ENCODE data around the gene EPS8. TPM values are rescaled to one million over a fixed set of nuclear protein-coding genes. Genes with fewer than 3 reads are reported as not detected.
A peak's percentile ranks its signal among the peaks of the same experiment; 100 is the strongest.

The EPS8 gene
- polyA plus RNA-seq, 1 of the 3 experiments (the other 2 are of a cell fraction): 19.8 TPM

DNA sequence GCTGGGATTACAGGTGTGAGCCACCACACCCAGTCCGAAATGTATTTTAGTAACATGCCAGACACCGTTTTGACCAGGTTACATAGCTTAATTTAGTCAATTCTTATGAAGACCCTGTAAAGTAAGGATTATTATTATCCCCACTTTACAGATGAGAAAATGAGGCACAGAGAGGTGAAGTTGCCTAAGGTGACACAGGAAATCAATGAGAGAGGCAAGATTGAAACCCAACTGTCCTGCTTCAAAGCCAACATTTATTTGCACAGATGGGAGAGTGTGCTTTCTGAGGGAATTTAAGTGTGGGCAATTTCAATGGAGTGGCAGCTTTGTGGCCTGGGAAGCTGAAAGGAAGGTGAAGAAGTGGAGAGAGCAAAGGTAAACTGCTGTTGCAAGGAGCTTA, 19.1 kb upstream of the EPS8 start:
- DNase-seq: no peak
- H3K79me2 ChIP-seq (ENCODE audit: insufficient read depth): no peaks in the 10 kb centered on the region
- H3K9ac ChIP-seq: no peak overlapping the region
- no peak overlapping the region for H3K27ac ChIP-seq (ENCODE audit: low read depth in 2 of 2, low read length in 1 of 2)
- no peaks in the 10 kb centered on the region for H3K9me3 ChIP-seq
- H2AFZ ChIP-seq (ENCODE audit: low read depth): peak overlapping the region; percentile 48; the same call in 1 of the 2 replicates
- no peak overlapping the region for H3K4me2 ChIP-seq
- no peaks in the 10 kb centered on the region for H3F3A ChIP-seq (replicated peaks; ENCODE audit: insufficient read depth)
- no peaks in the 10 kb centered on the region for H3K4me1 ChIP-seq (ENCODE audit: control insufficient read depth in 1 of 2, insufficient read depth in 2 of 2, low read depth in 1 of 2, low read length in 1 of 2)
- ChIA-PET POLR2A (no interaction called here), CTCF (interaction anchor here (2.1 kb wide), 1 partner anchor 218 kb away, joined by 6 read pairs; no protein-coding TSS in a partner anchor)
- H3K36me3 ChIP-seq (replicated peaks in 1 of 2; ENCODE audit: control insufficient read depth in 1 of 2, insufficient read depth in 2 of 2, low read length in 1 of 2): no peaks in the 10 kb centered on the region
- H4K20me1 ChIP-seq (ENCODE audit: insufficient read depth): no peaks in the 10 kb centered on the region
- WGBS (ENCODE audit: low lambda C conversion rate): 69% methylated on average over 2 of the region's 2 CpGs
- no peaks in the 10 kb centered on the region for H3K9me2 ChIP-seq
- no peaks in the 10 kb centered on the region for H3K27me3 ChIP-seq (ENCODE audit: insufficient read depth)
- H3K4me3 ChIP-seq (ENCODE audit: low read depth in 2 of 2, low read length in 1 of 2): no peak overlapping the region
- TF ChIP-seq TCF12 (IDR thresholded peaks at IDR 0.05): no peak
- no peak for TF ChIP-seq ELF1 (IDR thresholded peaks at IDR 0.05)
- no peak for TF ChIP-seq CTCF (IDR thresholded peaks at IDR 0.05)
- TF ChIP-seq, protein P1, sequence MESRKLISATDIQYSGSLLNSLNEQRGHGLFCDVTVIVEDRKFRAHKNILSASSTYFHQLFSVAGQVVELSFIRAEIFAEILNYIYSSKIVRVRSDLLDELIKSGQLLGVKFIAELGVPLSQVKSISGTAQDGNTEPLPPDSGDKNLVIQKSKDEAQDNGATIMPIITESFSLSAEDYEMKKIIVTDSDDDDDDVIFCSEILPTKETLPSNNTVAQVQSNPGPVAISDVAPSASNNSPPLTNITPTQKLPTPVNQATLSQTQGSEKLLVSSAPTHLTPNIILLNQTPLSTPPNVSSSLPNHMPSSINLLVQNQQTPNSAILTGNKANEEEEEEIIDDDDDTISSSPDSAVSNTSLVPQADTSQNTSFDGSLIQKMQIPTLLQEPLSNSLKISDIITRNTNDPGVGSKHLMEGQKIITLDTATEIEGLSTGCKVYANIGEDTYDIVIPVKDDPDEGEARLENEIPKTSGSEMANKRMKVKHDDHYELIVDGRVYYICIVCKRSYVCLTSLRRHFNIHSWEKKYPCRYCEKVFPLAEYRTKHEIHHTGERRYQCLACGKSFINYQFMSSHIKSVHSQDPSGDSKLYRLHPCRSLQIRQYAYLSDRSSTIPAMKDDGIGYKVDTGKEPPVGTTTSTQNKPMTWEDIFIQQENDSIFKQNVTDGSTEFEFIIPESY (IDR thresholded peaks at IDR 0.05; ENCODE audit: borderline replicate concordance, low read depth): no peak
- no peak for TF ChIP-seq GABPA (IDR thresholded peaks at IDR 0.05; ENCODE audit: low read depth)
- TF ChIP-seq FOXM1 (IDR thresholded peaks at IDR 0.05; ENCODE audit: low read depth): no peak
- TF ChIP-seq, protein P2, sequence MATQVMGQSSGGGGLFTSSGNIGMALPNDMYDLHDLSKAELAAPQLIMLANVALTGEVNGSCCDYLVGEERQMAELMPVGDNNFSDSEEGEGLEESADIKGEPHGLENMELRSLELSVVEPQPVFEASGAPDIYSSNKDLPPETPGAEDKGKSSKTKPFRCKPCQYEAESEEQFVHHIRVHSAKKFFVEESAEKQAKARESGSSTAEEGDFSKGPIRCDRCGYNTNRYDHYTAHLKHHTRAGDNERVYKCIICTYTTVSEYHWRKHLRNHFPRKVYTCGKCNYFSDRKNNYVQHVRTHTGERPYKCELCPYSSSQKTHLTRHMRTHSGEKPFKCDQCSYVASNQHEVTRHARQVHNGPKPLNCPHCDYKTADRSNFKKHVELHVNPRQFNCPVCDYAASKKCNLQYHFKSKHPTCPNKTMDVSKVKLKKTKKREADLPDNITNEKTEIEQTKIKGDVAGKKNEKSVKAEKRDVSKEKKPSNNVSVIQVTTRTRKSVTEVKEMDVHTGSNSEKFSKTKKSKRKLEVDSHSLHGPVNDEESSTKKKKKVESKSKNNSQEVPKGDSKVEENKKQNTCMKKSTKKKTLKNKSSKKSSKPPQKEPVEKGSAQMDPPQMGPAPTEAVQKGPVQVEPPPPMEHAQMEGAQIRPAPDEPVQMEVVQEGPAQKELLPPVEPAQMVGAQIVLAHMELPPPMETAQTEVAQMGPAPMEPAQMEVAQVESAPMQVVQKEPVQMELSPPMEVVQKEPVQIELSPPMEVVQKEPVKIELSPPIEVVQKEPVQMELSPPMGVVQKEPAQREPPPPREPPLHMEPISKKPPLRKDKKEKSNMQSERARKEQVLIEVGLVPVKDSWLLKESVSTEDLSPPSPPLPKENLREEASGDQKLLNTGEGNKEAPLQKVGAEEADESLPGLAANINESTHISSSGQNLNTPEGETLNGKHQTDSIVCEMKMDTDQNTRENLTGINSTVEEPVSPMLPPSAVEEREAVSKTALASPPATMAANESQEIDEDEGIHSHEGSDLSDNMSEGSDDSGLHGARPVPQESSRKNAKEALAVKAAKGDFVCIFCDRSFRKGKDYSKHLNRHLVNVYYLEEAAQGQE (IDR thresholded peaks at IDR 0.05; ENCODE audit: low read depth, low read length): no peak
- TF ChIP-seq EP300 (IDR thresholded peaks at IDR 0.05; ENCODE audit: borderline replicate concordance in 1 of 2, low read depth in 1 of 2, low read length in 1 of 2): no peak

DNA sequence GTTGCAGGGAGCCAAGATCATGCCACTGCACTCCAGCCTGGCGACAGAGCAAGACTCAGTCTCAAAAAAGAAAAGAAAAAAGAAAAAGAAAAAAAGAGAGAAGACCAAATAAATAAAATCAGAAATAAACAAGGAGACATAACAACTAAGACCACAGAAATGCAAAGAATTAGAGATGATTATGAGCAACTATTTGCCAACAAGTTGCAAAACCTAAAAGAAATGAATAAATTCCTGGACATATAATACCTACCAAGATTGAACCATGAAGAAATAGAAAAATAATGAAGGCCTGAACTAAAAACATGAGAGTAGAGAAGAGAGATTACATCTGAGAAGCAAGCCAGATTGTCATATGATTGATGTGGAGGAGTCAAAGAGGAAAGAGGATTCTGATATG, 17.6 kb upstream of the EPS8 start:
- no peaks in the 10 kb centered on the region for H3K79me2 ChIP-seq (ENCODE audit: insufficient read depth)
- peak; percentile 12 for DNase-seq
- no peak overlapping the region for H2AFZ ChIP-seq (ENCODE audit: low read depth)
- no peak overlapping the region for H3K4me3 ChIP-seq (ENCODE audit: low read depth in 2 of 2, low read length in 1 of 2)
- H3K27me3 ChIP-seq (ENCODE audit: insufficient read depth): no peaks in the 10 kb centered on the region
- TF ChIP-seq YY1 (IDR thresholded peaks at IDR 0.05; ENCODE audit: low read depth): no peak
- TF ChIP-seq, protein P3, sequence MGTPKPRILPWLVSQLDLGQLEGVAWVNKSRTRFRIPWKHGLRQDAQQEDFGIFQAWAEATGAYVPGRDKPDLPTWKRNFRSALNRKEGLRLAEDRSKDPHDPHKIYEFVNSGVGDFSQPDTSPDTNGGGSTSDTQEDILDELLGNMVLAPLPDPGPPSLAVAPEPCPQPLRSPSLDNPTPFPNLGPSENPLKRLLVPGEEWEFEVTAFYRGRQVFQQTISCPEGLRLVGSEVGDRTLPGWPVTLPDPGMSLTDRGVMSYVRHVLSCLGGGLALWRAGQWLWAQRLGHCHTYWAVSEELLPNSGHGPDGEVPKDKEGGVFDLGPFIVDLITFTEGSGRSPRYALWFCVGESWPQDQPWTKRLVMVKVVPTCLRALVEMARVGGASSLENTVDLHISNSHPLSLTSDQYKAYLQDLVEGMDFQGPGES (IDR thresholded peaks at IDR 0.05; ENCODE audit: low read depth, low read length): no peak
- no peak for TF ChIP-seq RXRA (IDR thresholded peaks at IDR 0.05; ENCODE audit: borderline replicate concordance, low read depth)
- TF ChIP-seq TEAD4 (IDR thresholded peaks at IDR 0.05; ENCODE audit: borderline replicate concordance, insufficient read depth): no peak
- no peak for TF ChIP-seq EP300 (IDR thresholded peaks at IDR 0.05; ENCODE audit: borderline replicate concordance in 1 of 2, low read depth in 1 of 2, low read length in 1 of 2)
- no peak for TF ChIP-seq RCOR1 (IDR thresholded peaks at IDR 0.05; ENCODE audit: low read length)
- no peaks in the 10 kb centered on the region for H3K9me2 ChIP-seq
- no peak overlapping the region for H3K9ac ChIP-seq
- CTCF ChIA-PET: no interaction called here
- 95% methylated on average over 1 of the region's 1 CpG for WGBS (ENCODE audit: low lambda C conversion rate)
- POLR2A ChIA-PET: no interaction called here
- H3K27ac ChIP-seq (ENCODE audit: low read depth in 2 of 2, low read length in 1 of 2): no peak overlapping the region
- H3K4me2 ChIP-seq: no peak overlapping the region
- no peaks in the 10 kb centered on the region for H3F3A ChIP-seq (replicated peaks; ENCODE audit: insufficient read depth)
- H4K20me1 ChIP-seq (ENCODE audit: insufficient read depth): no peaks in the 10 kb centered on the region
- no peaks in the 10 kb centered on the region for H3K9me3 ChIP-seq
- no peaks in the 10 kb centered on the region for H3K36me3 ChIP-seq (replicated peaks in 1 of 2; ENCODE audit: control insufficient read depth in 1 of 2, insufficient read depth in 2 of 2, low read length in 1 of 2)
- no peaks in the 10 kb centered on the region for H3K4me1 ChIP-seq (ENCODE audit: control insufficient read depth in 1 of 2, insufficient read depth in 2 of 2, low read depth in 1 of 2, low read length in 1 of 2)

Data from SK-N-SH (cell line).